HepG2 (cell line): ENCODE data around the gene RHOT2. TPM values are rescaled to one million over a fixed set of nuclear protein-coding genes. Genes with fewer than 3 reads are reported as not detected.

Experiments
- AGO2 ChIP-seq: fragments of 200-400 bp; formaldehyde crosslinking; optimal IDR thresholded peaks from 2 replicates; pipeline ENCODE3; 2017; ENCODE audit warnings: mild to moderate bottlenecking, low read depth, low read length, moderate library complexity
- ASH2L ChIP-seq: fragments of 300-600, 200-600 bp; sonication (generic); IDR thresholded peaks from 2 replicates; pipeline ENCODE4 v1.7.0; 2017; ENCODE audit warnings: low read depth, mild to moderate bottlenecking, moderate library complexity, mixed read lengths, low read length; ENCODE audit not compliant: insufficient read length
- ELF3 ChIP-seq: IDR thresholded peaks from 2 replicates; pipeline ENCODE4 v1.6.1; 2016; ENCODE audit warnings: missing genetic modification reagents, missing compliant biosample characterization
- ETV5 ChIP-seq: IDR thresholded peaks from 2 replicates; pipeline ENCODE4 v1.6.1; 2018; ENCODE audit warnings: missing biosample characterization, missing genetic modification reagents, inconsistent platforms, borderline replicate concordance
- FOSL2 ChIP-seq: sonication (generic); formaldehyde crosslinking; IDR thresholded peaks from 2 replicates; pipeline ENCODE4 v1.4.0; 2020; ENCODE audit warnings: missing genetic modification reagents
- GABPA ChIP-seq, 2 experiments: IDR thresholded peaks; 2 replicates each; pipeline ENCODE4 v1.6.1; 2011 to 2016; ENCODE audit warnings: low read depth in 2 of 2, low read length in 1 of 2, missing biosample characterization in 1 of 2, missing genetic modification characterization in 1 of 2
- HES4 ChIP-seq: sonication (generic); formaldehyde crosslinking; IDR thresholded peaks from 2 replicates; pipeline ENCODE4 v1.9.0; 2021; ENCODE audit warnings: mild to moderate bottlenecking, missing genetic modification reagents, borderline replicate concordance
- KAT8 ChIP-seq: IDR thresholded peaks from 2 replicates; pipeline ENCODE4 v1.6.1; 2016; ENCODE audit warnings: missing genetic modification reagents, missing compliant biosample characterization
- KDM5B ChIP-seq: sonication (generic); formaldehyde crosslinking; IDR thresholded peaks from 2 replicates; pipeline ENCODE4 v1.4.0; 2020; ENCODE audit warnings: missing genetic modification reagents, mild to moderate bottlenecking, borderline replicate concordance
- POLR2AphosphoS5 ChIP-seq: IDR thresholded peaks from 2 replicates; pipeline ENCODE4 v1.6.1; 2012; ENCODE audit warnings: low read depth, low read length
- SIX4 ChIP-seq: sonication (generic); formaldehyde crosslinking; IDR thresholded peaks from 2 replicates; pipeline ENCODE4 v1.4.0; 2020; ENCODE audit warnings: missing genetic modification reagents
- SP4 ChIP-seq: sonication (generic); formaldehyde crosslinking; IDR thresholded peaks from 2 replicates; pipeline ENCODE4 v1.8.1; 2023; ENCODE audit warnings: mild to moderate bottlenecking, missing genetic modification reagents
- SRY ChIP-seq: sonication (generic); formaldehyde crosslinking; IDR thresholded peaks from 2 replicates; pipeline ENCODE4 v1.8.0; 2022; ENCODE audit warnings: mild to moderate bottlenecking, missing genetic modification reagents
- ZNF772 ChIP-seq: sonication (generic); formaldehyde crosslinking; IDR thresholded peaks from 2 replicates; pipeline ENCODE4 v1.5.0; 2020; ENCODE audit warnings: mild to moderate bottlenecking, missing genetic modification reagents
- ZNF83 ChIP-seq: sonication (generic); formaldehyde crosslinking; IDR thresholded peaks from 2 replicates; pipeline ENCODE4 v1.4.0; 2020; ENCODE audit warnings: missing genetic modification reagents, mild to moderate bottlenecking, borderline replicate concordance
- ZSCAN20 ChIP-seq: sonication (generic); formaldehyde crosslinking; IDR thresholded peaks from 2 replicates; pipeline ENCODE4 v1.4.0; 2020; ENCODE audit warnings: missing genetic modification reagents, mild to moderate bottlenecking, borderline replicate concordance
- polyA plus RNA-seq, 8 experiments: library from polyadenylated mRNA; depleted of rRNA in 3 of 8; stranded (reverse) in 7 of 8; unstranded in 1 of 8; fragments of >200 nt; fragmentation: Illumina TruSeq in 4 of 8; extraction: Trizol in 4 of 8; gene quantifications; 2 replicates each; pipeline versions ENCODE4 v1.2.1 to v1.2.3, GENCODE V29; 2011 to 2016; ENCODE audit warnings: low read depth in 4 of 8, missing spikeins in 1 of 8, mixed read lengths in 1 of 8; ENCODE audit not compliant: insufficient read depth in 1 of 8
- total RNA-seq, 5 experiments: library from RNA; depleted of rRNA; stranded (reverse); fragments of >200 nt; fragmentation: Illumina TruSeq; extraction: Trizol; gene quantifications; 2 replicates each; pipeline ENCODE4 v1.2.3, GENCODE V29; 2016; ENCODE audit warnings: low read depth in 1 of 5
- TF ChIP-seq, protein P1 (sequence below): sonication (generic); formaldehyde crosslinking; IDR thresholded peaks from 2 replicates; pipeline ENCODE4 v1.4.0; 2020; ENCODE audit warnings: missing genetic modification reagents
- TF ChIP-seq, protein P2 (sequence below): IDR thresholded peaks from 2 replicates; pipeline ENCODE4 v1.6.1; 2016; ENCODE audit warnings: missing compliant biosample characterization, missing genetic modification reagents, borderline replicate concordance
- TF ChIP-seq, protein P3 (sequence below): sonication (generic); formaldehyde crosslinking; IDR thresholded peaks from 2 replicates; pipeline ENCODE4 v1.5.0; 2020; ENCODE audit warnings: missing genetic modification reagents
- TF ChIP-seq, protein P4 (sequence below): IDR thresholded peaks from 2 replicates; pipeline ENCODE4 v1.6.1; 2016
- TF ChIP-seq, protein P5 (sequence below): sonication (generic); formaldehyde crosslinking; IDR thresholded peaks from 2 replicates; pipeline ENCODE4 v1.4.0; 2020; ENCODE audit warnings: missing genetic modification reagents

RHOT2 gene
- total and polyA plus RNA-seq, 2 of the 13 experiments (the other 11 are each of a cell fraction or from before 2014, with no cell fraction given): 63.6 to 76.9 TPM

DNA sequence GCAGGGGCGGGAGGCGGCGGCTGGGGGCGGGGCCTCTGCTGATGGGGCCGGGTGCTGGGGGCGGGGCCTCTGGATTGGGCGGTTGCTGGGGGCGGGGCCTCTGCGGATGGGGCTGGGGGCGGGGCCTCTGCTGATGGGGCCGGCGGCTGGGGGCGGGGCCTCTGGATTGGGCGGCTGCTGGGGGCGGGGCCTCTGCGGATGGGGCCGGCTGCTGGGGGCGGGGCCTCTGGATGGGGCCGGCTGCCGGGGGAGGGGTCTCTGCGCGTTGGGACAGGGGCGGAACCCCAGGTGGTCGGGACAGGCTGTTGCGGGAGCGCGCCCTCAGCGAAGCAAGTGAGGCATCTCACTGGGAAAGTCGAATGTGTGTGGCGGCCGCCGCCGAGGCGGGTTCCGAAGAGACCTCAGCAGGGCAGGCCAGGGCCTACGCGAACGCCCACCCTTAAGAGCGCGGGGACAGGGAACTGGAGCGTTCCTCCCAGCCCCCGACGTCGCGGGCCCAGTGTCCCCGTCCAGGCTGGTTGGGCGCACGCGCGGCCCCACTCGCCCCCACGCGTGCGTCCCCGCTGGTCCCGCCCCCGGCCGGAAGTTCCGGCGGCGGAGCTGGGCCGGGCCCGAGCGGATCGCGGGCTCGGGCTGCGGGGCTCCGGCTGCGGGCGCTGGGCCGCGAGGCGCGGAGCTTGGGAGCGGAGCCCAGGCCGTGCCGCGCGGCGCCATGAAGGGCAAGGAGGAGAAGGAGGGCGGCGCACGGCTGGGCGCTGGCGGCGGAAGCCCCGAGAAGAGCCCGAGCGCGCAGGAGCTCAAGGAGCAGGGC lies 12.1 kb downstream of the RHOT2 start, which contains the start of gene STUB1 (continued):
- TF ChIP-seq SRY (peak; percentile 65; the same call in 1 of the 2 replicates), ETV5 (CRISPR knock-in tag) (peak; percentile 47), ZNF772 (CRISPR knock-in tag) (no peak; the same call in 1 of the 2 replicates), ZNF83 (peak; percentile 37; the same call in 1 of the 2 replicates), GABPA (IDR thresholded peaks at IDR 0.05; ENCODE audit: low read depth, low read length) (peak; percentile 95), GABPA (CRISPR knock-in tag; IDR thresholded peaks at IDR 0.05; ENCODE audit: low read depth) (peak; percentile 61; the same call in 1 of the 2 replicates), POLR2AphosphoS5 (peak; percentile 41), ASH2L (peak; percentile 14), HES4 (CRISPR knock-in tag) (peak; percentile 75; the same call in 1 of the 2 replicates), KAT8 (CRISPR knock-in tag) (no peak), FOSL2 (CRISPR knock-in tag) (peak; percentile 14; the same call in 1 of the 2 replicates), KDM5B (CRISPR knock-in tag) (0 out of 2 replicates have a peak, but pooled peaks have one; percentile 26), ELF3 (CRISPR knock-in tag) (0 out of 2 replicates have a peak, but pooled peaks have one; percentile 13), ZSCAN20 (CRISPR knock-in tag) (no peak), SP4 (CRISPR knock-in tag) (peak; percentile 76; the same call in 1 of the 2 replicates), AGO2 (peak; percentile 50), SIX4 (CRISPR knock-in tag) (no peak)
- TF ChIP-seq, protein P1, sequence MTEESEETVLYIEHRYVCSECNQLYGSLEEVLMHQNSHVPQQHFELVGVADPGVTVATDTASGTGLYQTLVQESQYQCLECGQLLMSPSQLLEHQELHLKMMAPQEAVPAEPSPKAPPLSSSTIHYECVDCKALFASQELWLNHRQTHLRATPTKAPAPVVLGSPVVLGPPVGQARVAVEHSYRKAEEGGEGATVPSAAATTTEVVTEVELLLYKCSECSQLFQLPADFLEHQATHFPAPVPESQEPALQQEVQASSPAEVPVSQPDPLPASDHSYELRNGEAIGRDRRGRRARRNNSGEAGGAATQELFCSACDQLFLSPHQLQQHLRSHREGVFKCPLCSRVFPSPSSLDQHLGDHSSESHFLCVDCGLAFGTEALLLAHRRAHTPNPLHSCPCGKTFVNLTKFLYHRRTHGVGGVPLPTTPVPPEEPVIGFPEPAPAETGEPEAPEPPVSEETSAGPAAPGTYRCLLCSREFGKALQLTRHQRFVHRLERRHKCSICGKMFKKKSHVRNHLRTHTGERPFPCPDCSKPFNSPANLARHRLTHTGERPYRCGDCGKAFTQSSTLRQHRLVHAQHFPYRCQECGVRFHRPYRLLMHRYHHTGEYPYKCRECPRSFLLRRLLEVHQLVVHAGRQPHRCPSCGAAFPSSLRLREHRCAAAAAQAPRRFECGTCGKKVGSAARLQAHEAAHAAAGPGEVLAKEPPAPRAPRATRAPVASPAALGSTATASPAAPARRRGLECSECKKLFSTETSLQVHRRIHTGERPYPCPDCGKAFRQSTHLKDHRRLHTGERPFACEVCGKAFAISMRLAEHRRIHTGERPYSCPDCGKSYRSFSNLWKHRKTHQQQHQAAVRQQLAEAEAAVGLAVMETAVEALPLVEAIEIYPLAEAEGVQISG: peak; percentile 85
- TF ChIP-seq, protein P2, sequence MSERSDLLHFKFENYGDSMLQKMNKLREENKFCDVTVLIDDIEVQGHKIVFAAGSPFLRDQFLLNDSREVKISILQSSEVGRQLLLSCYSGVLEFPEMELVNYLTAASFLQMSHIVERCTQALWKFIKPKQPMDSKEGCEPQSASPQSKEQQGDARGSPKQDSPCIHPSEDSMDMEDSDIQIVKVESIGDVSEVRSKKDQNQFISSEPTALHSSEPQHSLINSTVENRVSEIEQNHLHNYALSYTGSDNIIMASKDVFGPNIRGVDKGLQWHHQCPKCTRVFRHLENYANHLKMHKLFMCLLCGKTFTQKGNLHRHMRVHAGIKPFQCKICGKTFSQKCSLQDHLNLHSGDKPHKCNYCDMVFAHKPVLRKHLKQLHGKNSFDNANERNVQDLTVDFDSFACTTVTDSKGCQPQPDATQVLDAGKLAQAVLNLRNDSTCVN (CRISPR knock-in tag): peak; percentile 17; the same call in 1 of the 2 replicates
- TF ChIP-seq, protein P3, sequence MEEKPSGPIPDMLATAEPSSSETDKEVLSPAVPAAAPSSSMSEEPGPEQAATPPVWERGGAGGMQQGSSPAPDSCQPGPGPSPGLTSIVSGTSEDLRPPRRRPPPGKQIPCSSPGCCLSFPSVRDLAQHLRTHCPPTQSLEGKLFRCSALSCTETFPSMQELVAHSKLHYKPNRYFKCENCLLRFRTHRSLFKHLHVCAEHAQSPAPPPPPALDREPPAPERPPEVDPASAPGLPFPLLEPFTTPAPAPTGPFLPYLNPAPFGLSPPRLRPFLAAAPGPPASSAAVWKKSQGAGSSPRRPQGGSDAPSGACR: 0 out of 2 replicates have a peak, but pooled peaks have one; percentile 8
- TF ChIP-seq, protein P4, sequence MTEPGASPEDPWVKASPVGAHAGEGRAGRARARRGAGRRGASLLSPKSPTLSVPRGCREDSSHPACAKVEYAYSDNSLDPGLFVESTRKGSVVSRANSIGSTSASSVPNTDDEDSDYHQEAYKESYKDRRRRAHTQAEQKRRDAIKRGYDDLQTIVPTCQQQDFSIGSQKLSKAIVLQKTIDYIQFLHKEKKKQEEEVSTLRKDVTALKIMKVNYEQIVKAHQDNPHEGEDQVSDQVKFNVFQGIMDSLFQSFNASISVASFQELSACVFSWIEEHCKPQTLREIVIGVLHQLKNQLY (CRISPR knock-in tag): no peak
- TF ChIP-seq, protein P5, sequence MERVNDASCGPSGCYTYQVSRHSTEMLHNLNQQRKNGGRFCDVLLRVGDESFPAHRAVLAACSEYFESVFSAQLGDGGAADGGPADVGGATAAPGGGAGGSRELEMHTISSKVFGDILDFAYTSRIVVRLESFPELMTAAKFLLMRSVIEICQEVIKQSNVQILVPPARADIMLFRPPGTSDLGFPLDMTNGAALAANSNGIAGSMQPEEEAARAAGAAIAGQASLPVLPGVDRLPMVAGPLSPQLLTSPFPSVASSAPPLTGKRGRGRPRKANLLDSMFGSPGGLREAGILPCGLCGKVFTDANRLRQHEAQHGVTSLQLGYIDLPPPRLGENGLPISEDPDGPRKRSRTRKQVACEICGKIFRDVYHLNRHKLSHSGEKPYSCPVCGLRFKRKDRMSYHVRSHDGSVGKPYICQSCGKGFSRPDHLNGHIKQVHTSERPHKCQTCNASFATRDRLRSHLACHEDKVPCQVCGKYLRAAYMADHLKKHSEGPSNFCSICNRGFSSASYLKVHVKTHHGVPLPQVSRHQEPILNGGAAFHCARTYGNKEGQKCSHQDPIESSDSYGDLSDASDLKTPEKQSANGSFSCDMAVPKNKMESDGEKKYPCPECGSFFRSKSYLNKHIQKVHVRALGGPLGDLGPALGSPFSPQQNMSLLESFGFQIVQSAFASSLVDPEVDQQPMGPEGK (CRISPR knock-in tag): peak; percentile 74
